ENCODE data around the gene HOXA3.

GRCh38 chr7:27137640-27138315 lies 14.6 kb downstream of the HOXA3 start:
- TF ChIP-seq CTCF (IDR thresholded peaks at IDR 0.05) (no peak), POLR2A (IDR thresholded peaks at IDR 0.05) (no peak)

Data from lower leg skin (tissue), 3 donors.